Right hindlimb (tissue), 1 donor: ENCODE data around the gene PRKCE.

Source experiments
- DNase-seq: peaks from one replicate; pipeline ENCODE4 v3.0.0-alpha.2; 2018

PRKCE gene

GRCh38 chr2:46098621-46099062, 447.2 kb downstream of the PRKCE start:
- DNase-seq, result no peak

GRCh38 chr2:46101557-46102220, 450.2 kb downstream of the PRKCE start:
- no peak for DNase-seq

- DNase-seq, result no peak
Observed at GRCh38 chr2:46106690-46107089, 455.2 kb downstream of the PRKCE start.

- peak; percentile 35 for DNase-seq
Observed at GRCh38 chr2:46114996-46115395, 463.5 kb downstream of the PRKCE start.

GRCh38 chr2:46116150-46116549, 464.7 kb downstream of the PRKCE start:
- no peak for DNase-seq

GRCh38 chr2:46116553-46116991, 465.1 kb downstream of the PRKCE start:
- no peak for DNase-seq

- DNase-seq, result no peak
Observed at GRCh38 chr2:46117379-46117778, 465.9 kb downstream of the PRKCE start.

GRCh38 chr2:46117994-46118393, 466.5 kb downstream of the PRKCE start:
- no peak for DNase-seq

GRCh38 chr2:46118656-46119371, 467.3 kb downstream of the PRKCE start:
- no peak for DNase-seq

- DNase-seq, result no peak
Observed at GRCh38 chr2:46119453-46119852, 468.0 kb downstream of the PRKCE start.

GRCh38 chr2:46120792-46121555, 469.5 kb downstream of the PRKCE start:
- no peak for DNase-seq

- no peak for DNase-seq
Observed at GRCh38 chr2:46122318-46122976, 471.0 kb downstream of the PRKCE start.

- DNase-seq, result no peak
Observed at GRCh38 chr2:46123013-46123412, 471.5 kb downstream of the PRKCE start.

GRCh38 chr2:46125798-46126197, 474.3 kb downstream of the PRKCE start:
- DNase-seq, result no peak

- no peak for DNase-seq
Observed at GRCh38 chr2:46126571-46126970, 475.1 kb downstream of the PRKCE start.

GRCh38 chr2:46127176-46127575, 475.7 kb downstream of the PRKCE start:
- no peak for DNase-seq

GRCh38 chr2:46130511-46130910, 479.0 kb downstream of the PRKCE start:
- DNase-seq, result no peak

GRCh38 chr2:46132996-46133395, 481.5 kb downstream of the PRKCE start:
- DNase-seq, result no peak

- peak; percentile 53 for DNase-seq
Observed at GRCh38 chr2:46134531-46135227, 483.2 kb downstream of the PRKCE start.

- DNase-seq, result no peak
Observed at GRCh38 chr2:46135228-46135855, 483.9 kb downstream of the PRKCE start.

- DNase-seq, result no peak
Observed at GRCh38 chr2:46135958-46136357, 484.5 kb downstream of the PRKCE start.

GRCh38 chr2:46136481-46136880, 485.0 kb downstream of the PRKCE start:
- DNase-seq, result no peak
